Prostate gland (tissue), 2 donors: ENCODE results near the gene FBXW9. TPM values are rescaled to one million over a fixed set of nuclear protein-coding genes. Genes with fewer than 3 reads are reported as not detected.

Experiments used
- DNase-seq: peaks from one replicate; pipeline ENCODE4 v3.0.0-alpha.2; 2019; ENCODE audit warnings: low spot score
- H3K27ac ChIP-seq, 2 donors: fragments of 200-600 bp; sonication (generic); 2 replicates each; pipeline ENCODE4 v1.5.1; 2017 to 2019
- H3K27me3 ChIP-seq: fragments of 200-600 bp; sonication (generic); replicated peaks from 2 replicates; pipeline ENCODE4 v1.5.1; 2019; ENCODE audit not compliant: insufficient read depth
- H3K36me3 ChIP-seq, 2 donors: fragments of 200-600 bp; sonication (generic); 1 replicate in 1 of 2; 2 replicates in 1 of 2; pipeline versions ENCODE4 v1.5.1 to v1.8.1; 2017 to 2019
- H3K4me1 ChIP-seq: fragments of 200-600 bp; sonication (generic); replicated peaks from 2 replicates; pipeline ENCODE4 v1.5.1; 2019
- H3K4me3 ChIP-seq, 2 donors: fragments of 200-600 bp; sonication (generic); 2 replicates each; pipeline ENCODE4 v1.5.1; 2017 to 2019
- H3K9me3 ChIP-seq: fragments of 200-600 bp; sonication (generic); 2 replicates; pipeline ENCODE4 v1.5.1; 2017
- CTCF ChIP-seq, 4 experiments: fragments of 200-600 bp in 2 of 4; fragments of 450-650 bp in 2 of 4; sonication (generic) in 2 of 4; IDR thresholded peaks; 1 replicate in 3 of 4; 2 replicates in 1 of 4; pipeline ENCODE4 v1.5.1; 2016 to 2019; ENCODE audit warnings: antibody characterized with exemption in 4 of 4, mild to moderate bottlenecking in 2 of 4, moderate library complexity in 2 of 4
- POLR2A ChIP-seq: fragments of 450-650 bp; IDR thresholded peaks from one replicate; pipeline ENCODE4 v1.6.1; 2016; ENCODE audit warnings: antibody characterized with exemption, mild to moderate bottlenecking
- POLR2AphosphoS5 ChIP-seq: sonication (generic); formaldehyde crosslinking; IDR thresholded peaks from one replicate; pipeline ENCODE4 v1.6.1; 2017; ENCODE audit warnings: antibody characterized with exemption
- WGBS: methylation state at CpG from one replicate; pipeline ENCODE4 v1.1.5; 2018; 5-methylcytosine and 5-hydroxymethylcytosine counted together
- intact Hi-C: fragments of 100-400 bp; cut with DNase I; formaldehyde crosslinking; loops from one replicate; pipeline ENCODE4 v1.14.2; 2022
- total RNA-seq, 2 donors: library from RNA; depleted of rRNA; stranded (reverse); fragments of >200 nt; gene quantifications; one replicate each; pipeline ENCODE4 v1.1.0, GENCODE V29; 2016

FBXW9 gene
- total RNA-seq, 2 donors from 2014 or later: 9.1 to 16.9 TPM

- intact Hi-C loops: no loop called here
- Histone ChIP-seq H3K4me1 (no peaks in the 10 kb centered on the region), H3K36me3 (peaks cover 3 to 29% of the 10 kb centered on the region in 2 donors), H3K27ac (no peak overlapping the region), H3K27me3 (no peaks in the 10 kb centered on the region), H3K9me3 (no peaks in the 10 kb centered on the region), H3K4me3 (no peak overlapping the region)
- DNase-seq: no peak
- WGBS: 83% methylated on average over 15 of the region's 15 CpGs
- TF ChIP-seq POLR2AphosphoS5 (no peak), CTCF (IDR thresholded peaks at IDR 0.05) (no peak), POLR2A (no peak)
Observed at GRCh38 chr19:12675940-12676339, 20.5 kb downstream of the FBXW9 start.

DNA sequence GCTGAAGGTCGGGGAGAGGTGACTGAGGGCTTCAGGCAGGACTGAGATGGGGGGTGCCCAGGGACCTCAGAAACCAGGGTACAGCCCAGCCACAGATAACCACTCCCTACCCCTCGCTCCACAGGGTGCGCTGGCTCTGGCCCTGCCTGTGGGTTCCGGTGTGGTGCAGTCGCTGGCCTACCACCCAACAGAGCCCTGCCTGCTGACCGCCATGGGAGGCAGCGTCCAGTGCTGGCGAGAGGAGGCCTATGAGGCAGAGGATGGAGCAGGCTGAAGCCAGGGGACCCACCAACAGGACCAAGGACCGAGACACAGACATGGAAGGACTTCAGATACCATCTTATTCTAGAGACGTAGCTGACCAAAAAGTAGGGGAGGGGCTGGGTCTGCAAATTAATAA is 21.0 kb downstream of the FBXW9 start:
- no peak for DNase-seq
- Histone ChIP-seq H3K4me1 (peaks cover 4% of the 10 kb centered on the region), H3K27ac (no peak overlapping the region), H3K9me3 (no peaks in the 10 kb centered on the region), H3K36me3 (peaks cover 3 to 29% of the 10 kb centered on the region in 2 donors), H3K4me3 (no peak overlapping the region), H3K27me3 (no peaks in the 10 kb centered on the region)
- TF ChIP-seq POLR2A (no peak), POLR2AphosphoS5 (no peak), CTCF (IDR thresholded peaks at IDR 0.05) (no peak)
- 91% methylated on average over 10 of the region's 10 CpGs for WGBS
- intact Hi-C loops: no loop called here

DNA sequence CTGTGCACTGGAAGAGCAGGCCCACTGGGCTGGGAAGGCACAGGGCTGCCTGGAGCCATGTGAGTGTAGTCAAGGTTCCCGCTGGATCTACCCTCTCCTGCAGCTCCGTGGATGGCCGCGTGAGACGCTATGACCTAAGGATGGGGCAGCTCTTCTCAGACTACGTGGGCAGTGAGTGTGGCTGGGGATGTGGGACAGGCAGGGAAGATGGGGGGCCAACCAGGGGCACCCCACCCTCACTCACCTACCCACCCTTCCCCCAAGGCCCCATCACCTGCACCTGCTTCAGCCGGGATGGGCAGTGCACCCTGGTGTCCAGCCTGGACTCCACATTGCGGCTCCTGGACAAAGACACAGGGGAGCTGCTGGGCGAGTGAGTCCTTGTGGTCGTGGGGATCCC is 23.7 kb downstream of the FBXW9 start:
- intact Hi-C loops: loop anchor here (2.0 kb wide), 1 partner anchor 108 kb away; no protein-coding TSS in a partner anchor
- Histone ChIP-seq H3K27ac (no peak overlapping the region), H3K4me1 (peaks cover 15% of the 10 kb centered on the region), H3K36me3 (peaks cover 0 to 26% of the 10 kb centered on the region in 2 donors), H3K4me3 (no peak overlapping the region), H3K9me3 (no peaks in the 10 kb centered on the region), H3K27me3 (no peaks in the 10 kb centered on the region)
- no peak for DNase-seq
- TF ChIP-seq POLR2AphosphoS5: no peak
- no peak for TF ChIP-seq POLR2A
- no peak for TF ChIP-seq CTCF (IDR thresholded peaks at IDR 0.05)
- WGBS: 83% methylated on average over 10 of the region's 10 CpGs

GRCh38 chr19:12670159-12670928 is 26.1 kb downstream of the FBXW9 start:
- H3K4me1 ChIP-seq: peaks cover 22% of the 10 kb centered on the region
- WGBS: 36% methylated on average over 26 of the region's 26 CpGs
- DNase-seq: no peak
- H3K27ac ChIP-seq: peak overlapping the region; percentile 95 to 97
- H3K9me3 ChIP-seq: no peaks in the 10 kb centered on the region
- H3K36me3 ChIP-seq: peaks cover 0 to 13% of the 10 kb centered on the region in 2 donors
- intact Hi-C loops: no loop called here
- no peaks in the 10 kb centered on the region for H3K27me3 ChIP-seq
- H3K4me3 ChIP-seq: peak overlapping the region; percentile 83
- TF ChIP-seq POLR2A (no peak), POLR2AphosphoS5 (no peak)

DNA sequence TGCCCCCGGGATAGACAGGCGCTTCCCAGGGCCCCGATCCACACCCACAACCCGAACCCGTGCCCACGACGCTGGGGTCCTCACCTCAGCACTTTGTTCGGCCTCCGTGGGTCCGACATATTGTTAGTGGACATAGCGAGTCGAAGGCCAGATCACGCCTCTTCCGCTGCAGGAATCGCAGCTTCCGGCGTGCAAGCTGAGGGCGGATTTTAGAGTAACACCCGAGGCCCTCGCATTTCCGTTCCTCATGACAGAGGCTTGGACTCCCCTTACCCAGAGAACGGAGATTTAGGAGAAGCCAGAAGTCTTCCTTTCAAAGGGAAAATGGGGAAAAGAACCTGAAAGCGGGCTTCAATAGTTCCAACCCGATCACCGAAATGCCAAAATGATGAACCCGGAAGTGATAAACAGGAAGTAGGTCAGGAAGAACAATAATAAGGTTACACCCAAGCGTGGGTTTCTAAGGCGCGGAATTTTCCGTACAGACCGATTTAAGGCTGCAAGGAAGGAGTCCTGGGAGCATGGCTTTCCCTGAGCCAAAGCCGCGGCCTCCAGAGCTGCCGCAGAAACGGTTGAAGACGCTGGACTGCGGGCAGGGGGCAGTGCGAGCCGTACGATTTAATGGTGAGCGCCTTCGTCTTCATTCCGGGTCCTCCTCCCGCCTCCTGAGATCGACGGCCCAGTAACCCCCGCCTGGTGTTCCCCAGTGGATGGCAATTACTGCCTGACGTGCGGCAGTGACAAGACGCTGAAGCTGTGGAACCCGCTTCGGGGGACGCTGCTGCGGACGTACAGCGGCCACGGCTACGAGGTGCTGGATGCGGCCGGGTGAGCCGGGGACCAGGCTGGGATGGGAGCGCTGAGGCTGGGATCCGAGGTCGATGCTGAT is 26.9 kb downstream of the FBXW9 start:
- peak; percentile 76 for DNase-seq
- TF ChIP-seq POLR2AphosphoS5 (peak; percentile 86), POLR2A (no peak), CTCF (IDR thresholded peaks at IDR 0.05) (peak in 2 of 4 experiments; percentile 13 to 14)
- Histone ChIP-seq H3K4me3 (peak overlapping the region; percentile 83), H3K27me3 (no peaks in the 10 kb centered on the region), H3K9me3 (no peaks in the 10 kb centered on the region), H3K36me3 (peaks cover 0 to 9% of the 10 kb centered on the region in 2 donors), H3K4me1 (peaks cover 22% of the 10 kb centered on the region), H3K27ac (peak overlapping the region; percentile 95 to 97)
- intact Hi-C loops: loop anchor here (5.0 kb wide), 1 partner anchor 57 kb away; the partner anchor contains the start of genes ZNF490 and ZNF791
- under 1% methylated on average over 64 of the region's 64 CpGs for WGBS
